ENCODE results near the gene PSMD5. TPM values are rescaled to one million over a fixed set of nuclear protein-coding genes. Genes with fewer than 3 reads are reported as not detected.

PSMD5 gene
- total RNA-seq, 2 experiments from 2014 or later = 52.3 to 55.3 TPM

DNA sequence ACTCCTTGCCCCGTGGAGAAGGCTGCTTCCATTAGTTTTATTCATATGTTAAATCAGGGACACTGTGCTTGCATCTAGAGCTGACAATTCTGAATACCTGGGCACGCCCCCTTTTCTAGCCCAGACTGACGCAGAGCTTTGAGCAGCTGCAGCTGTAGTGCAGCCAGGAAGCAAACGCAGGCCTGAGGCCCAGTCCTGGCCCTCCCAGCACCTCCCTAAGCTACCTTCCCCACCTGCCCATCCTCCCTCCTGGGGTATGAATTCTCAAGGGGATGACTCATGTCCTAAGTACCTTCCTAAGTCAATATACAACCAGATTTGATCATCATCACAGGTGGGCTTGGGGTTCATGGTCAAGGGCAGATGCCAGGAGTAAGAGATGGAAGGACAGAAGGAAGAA is 30.8 kb upstream of the PSMD5 start:
- ATAC-seq (no peak), DNase-seq (no peak)
- no peaks in the 10 kb centered on the region for H3K9me3 Mint-ChIP-seq
- no peaks in the 10 kb centered on the region for H3K27me3 Mint-ChIP-seq
- intact Hi-C loops (cut with micrococcal nuclease) = no loop called here
- H3K4me1 Mint-ChIP-seq (ENCODE audit: low read depth) = peaks cover 70% of the 10 kb centered on the region
- TF ChIP-seq, protein P1, sequence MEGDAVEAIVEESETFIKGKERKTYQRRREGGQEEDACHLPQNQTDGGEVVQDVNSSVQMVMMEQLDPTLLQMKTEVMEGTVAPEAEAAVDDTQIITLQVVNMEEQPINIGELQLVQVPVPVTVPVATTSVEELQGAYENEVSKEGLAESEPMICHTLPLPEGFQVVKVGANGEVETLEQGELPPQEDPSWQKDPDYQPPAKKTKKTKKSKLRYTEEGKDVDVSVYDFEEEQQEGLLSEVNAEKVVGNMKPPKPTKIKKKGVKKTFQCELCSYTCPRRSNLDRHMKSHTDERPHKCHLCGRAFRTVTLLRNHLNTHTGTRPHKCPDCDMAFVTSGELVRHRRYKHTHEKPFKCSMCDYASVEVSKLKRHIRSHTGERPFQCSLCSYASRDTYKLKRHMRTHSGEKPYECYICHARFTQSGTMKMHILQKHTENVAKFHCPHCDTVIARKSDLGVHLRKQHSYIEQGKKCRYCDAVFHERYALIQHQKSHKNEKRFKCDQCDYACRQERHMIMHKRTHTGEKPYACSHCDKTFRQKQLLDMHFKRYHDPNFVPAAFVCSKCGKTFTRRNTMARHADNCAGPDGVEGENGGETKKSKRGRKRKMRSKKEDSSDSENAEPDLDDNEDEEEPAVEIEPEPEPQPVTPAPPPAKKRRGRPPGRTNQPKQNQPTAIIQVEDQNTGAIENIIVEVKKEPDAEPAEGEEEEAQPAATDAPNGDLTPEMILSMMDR (IDR thresholded peaks at IDR 0.05) = no peak
- H3K27ac Mint-ChIP-seq = peak overlapping the region; percentile 92
- peaks cover 75% of the 10 kb centered on the region for H3K36me3 Mint-ChIP-seq (ENCODE audit: low read depth)
- CTCF ChIA-PET = interaction anchor here (1.0 to 1.8 kb wide), 5 partner anchors 17 to 62 kb away, joined by 3 to 7 read pairs (median 5); no protein-coding TSS in a partner anchor
- POLR2A ChIA-PET = interaction anchor here (0.8 to 67.1 kb wide), 7 partner anchors 16 to 81 kb away, joined by 3 to 2439 read pairs (median 5); partner anchors contain the start of genes FBXW2, PSMD5 and TRAF1
- peak overlapping the region; percentile 91 for H3K4me3 Mint-ChIP-seq

DNA sequence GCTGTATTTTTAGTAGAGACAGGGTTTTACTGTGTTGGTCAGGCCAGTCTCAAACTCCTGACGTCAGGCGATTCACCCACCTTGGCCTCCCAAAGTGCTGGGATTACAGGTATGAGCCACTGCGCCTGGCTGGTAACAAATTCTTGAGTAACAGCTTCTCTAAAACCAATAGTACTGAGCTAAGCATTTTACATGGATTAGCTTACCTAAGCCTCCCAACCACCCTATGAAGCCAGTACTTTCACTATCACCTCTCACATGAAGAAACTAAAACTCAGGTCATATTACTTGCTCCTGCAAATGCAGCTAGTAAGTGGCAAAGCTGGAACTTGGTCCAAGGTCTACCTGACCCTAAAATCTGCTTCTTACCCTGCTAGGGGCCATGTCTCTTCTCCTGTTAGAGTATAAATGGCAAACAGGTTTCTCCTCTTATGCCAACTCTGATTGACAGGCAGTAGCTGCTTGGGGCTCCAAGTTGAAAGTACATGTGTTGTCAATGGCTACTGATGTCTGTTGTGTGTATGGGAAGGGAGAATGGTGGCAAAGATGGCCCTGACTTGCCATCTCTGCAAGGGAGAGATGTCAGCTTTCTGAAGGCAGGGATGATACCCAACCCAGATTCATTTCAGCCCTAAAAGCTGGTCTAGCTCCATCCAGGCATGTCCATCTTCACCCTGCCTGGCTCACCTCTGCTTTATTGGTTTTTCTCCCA is 30.2 kb upstream of the PSMD5 start:
- Mint-ChIP-seq H3K36me3 (ENCODE audit: low read depth) (peaks cover 78% of the 10 kb centered on the region), H3K4me3 (no peak overlapping the region), H3K27me3 (no peaks in the 10 kb centered on the region), H3K4me1 (ENCODE audit: low read depth) (peaks cover 70% of the 10 kb centered on the region), H3K27ac (peak overlapping the region; percentile 92), H3K9me3 (no peaks in the 10 kb centered on the region)
- no peak for DNase-seq
- POLR2A ChIA-PET = interaction anchor here (0.8 to 67.1 kb wide), 7 partner anchors 15 to 80 kb away, joined by 3 to 2439 read pairs (median 5); partner anchors contain the start of genes FBXW2, PSMD5 and TRAF1
- ATAC-seq = no peak
- intact Hi-C loops (cut with micrococcal nuclease) = no loop called here
- TF ChIP-seq, protein P1 (IDR thresholded peaks at IDR 0.05) = no peak
- CTCF ChIA-PET = interaction anchor here (0.6 to 1.8 kb wide), 5 partner anchors 14 to 63 kb away, joined by 3 to 7 read pairs (median 5); no protein-coding TSS in a partner anchor

DNA sequence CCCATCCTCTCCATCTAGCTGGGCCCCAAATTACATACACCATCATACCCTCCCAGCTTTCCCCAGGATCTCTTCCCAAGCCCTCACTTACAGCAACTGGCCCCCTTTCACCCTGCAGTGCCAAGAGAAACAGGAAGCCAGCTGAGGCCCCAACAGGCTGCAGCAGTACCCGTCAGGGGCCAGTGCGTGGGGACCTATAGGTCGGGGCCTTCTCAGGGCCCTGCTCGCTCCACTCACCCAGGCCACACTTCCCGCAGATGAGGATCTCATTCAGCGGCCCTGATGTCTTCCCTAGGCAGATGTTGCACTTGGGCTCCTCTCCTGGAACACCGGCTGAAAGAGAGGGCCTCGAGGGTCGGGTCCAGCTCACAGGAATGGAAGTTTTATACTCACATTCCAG is 27.5 kb upstream of the PSMD5 start:
- TF ChIP-seq, protein P1 (IDR thresholded peaks at IDR 0.05) = no peak
- H3K27ac Mint-ChIP-seq = peak overlapping the region; percentile 97
- DNase-seq (no peak), ATAC-seq (no peak)
- intact Hi-C loops (cut with micrococcal nuclease) = no loop called here
- H3K4me3 Mint-ChIP-seq = peak overlapping the region; percentile 81
- ChIA-PET CTCF (interaction anchor here (1.3 to 2.8 kb wide), 8 partner anchors 10 to 73 kb away, joined by 5 to 11 read pairs (median 8); no protein-coding TSS in a partner anchor), POLR2A (interaction anchor here (1.1 to 67.1 kb wide), 5 partner anchors 10 to 206 kb away, joined by 3 to 2439 read pairs (median 9); partner anchors contain the start of genes PSMD5 and TRAF1)
- no peaks in the 10 kb centered on the region for H3K9me3 Mint-ChIP-seq
- peaks cover 59% of the 10 kb centered on the region for H3K4me1 Mint-ChIP-seq (ENCODE audit: low read depth)
- peaks cover 85% of the 10 kb centered on the region for H3K36me3 Mint-ChIP-seq (ENCODE audit: low read depth)
- no peaks in the 10 kb centered on the region for H3K27me3 Mint-ChIP-seq

DNA sequence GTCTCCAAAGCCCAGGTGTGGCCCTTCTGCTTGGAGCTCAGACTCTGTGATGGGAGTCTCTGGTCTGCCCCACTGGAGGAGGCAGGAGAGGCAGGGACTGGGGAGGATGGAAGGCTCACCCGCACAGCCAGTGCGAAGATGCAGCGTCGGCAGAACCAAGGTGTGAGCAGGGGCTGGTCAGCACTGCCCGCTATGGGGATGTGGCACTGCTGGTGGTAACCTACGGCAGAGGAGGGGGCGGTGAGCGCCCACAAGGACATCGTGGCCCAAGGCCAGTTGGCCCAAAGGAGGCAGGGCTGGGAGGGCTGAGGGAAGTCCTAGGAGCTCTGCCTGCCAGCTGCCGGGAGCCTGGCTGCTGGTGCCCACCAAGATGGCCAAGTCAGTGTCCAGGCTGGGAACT is 27.0 kb upstream of the PSMD5 start:
- TF ChIP-seq, protein P1 (IDR thresholded peaks at IDR 0.05) = no peak
- ATAC-seq (no peak), DNase-seq (no peak)
- peak overlapping the region; percentile 97 for H3K27ac Mint-ChIP-seq
- ChIA-PET CTCF (interaction anchor here (0.7 to 2.8 kb wide), 15 partner anchors 8 to 120 kb away, joined by 3 to 11 read pairs (median 6); partner anchors contain the start of gene TRAF1), POLR2A (interaction anchor here (1.1 to 67.1 kb wide), 5 partner anchors 11 to 206 kb away, joined by 3 to 2439 read pairs (median 9); partner anchors contain the start of genes PSMD5 and TRAF1)
- intact Hi-C loops (cut with micrococcal nuclease) = no loop called here
- H3K9me3 Mint-ChIP-seq = no peaks in the 10 kb centered on the region
- H3K4me3 Mint-ChIP-seq = peak overlapping the region; percentile 81
- H3K4me1 Mint-ChIP-seq (ENCODE audit: low read depth) = peaks cover 56% of the 10 kb centered on the region
- peaks cover 83% of the 10 kb centered on the region for H3K36me3 Mint-ChIP-seq (ENCODE audit: low read depth)
- H3K27me3 Mint-ChIP-seq = no peaks in the 10 kb centered on the region

DNA sequence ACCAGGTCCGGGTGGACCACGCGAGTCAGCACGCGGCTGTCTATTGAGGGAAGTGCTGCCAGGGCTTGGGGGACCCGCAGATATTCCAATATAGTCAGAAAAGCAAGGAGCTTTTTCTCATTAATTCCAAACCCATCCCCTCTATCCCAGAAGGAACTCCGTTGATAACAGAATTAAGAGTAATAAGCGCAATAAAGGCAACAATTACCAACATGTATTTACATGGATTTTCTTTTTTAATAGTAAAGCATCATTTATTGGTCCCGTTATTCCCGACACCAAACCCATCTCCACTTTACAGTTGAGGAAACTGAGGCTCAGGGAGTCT is 26.6 kb upstream of the PSMD5 start:
- intact Hi-C loops (cut with micrococcal nuclease) = no loop called here
- ChIA-PET CTCF (interaction anchor here (0.7 to 2.8 kb wide), 14 partner anchors 9 to 120 kb away, joined by 3 to 11 read pairs (median 6); partner anchors contain the start of gene TRAF1), POLR2A (interaction anchor here (1.1 to 67.1 kb wide), 4 partner anchors 11 to 206 kb away, joined by 3 to 2439 read pairs (median 120); partner anchors contain the start of genes PSMD5 and TRAF1)
- DNase-seq = no peak
- no peak for ATAC-seq
- peak overlapping the region; percentile 81 for H3K4me3 Mint-ChIP-seq
- TF ChIP-seq, protein P1 (IDR thresholded peaks at IDR 0.05) = no peak
- peaks cover 52% of the 10 kb centered on the region for H3K4me1 Mint-ChIP-seq (ENCODE audit: low read depth)
- H3K27ac Mint-ChIP-seq = peak overlapping the region; percentile 97
- H3K36me3 Mint-ChIP-seq (ENCODE audit: low read depth) = peaks cover 79% of the 10 kb centered on the region
- no peaks in the 10 kb centered on the region for H3K9me3 Mint-ChIP-seq
- H3K27me3 Mint-ChIP-seq = no peaks in the 10 kb centered on the region

All from activated CD8-positive, alpha-beta T cell treated with anti-CD3 and anti-CD28 coated beads for 36 hours (primary cell).